ENCODE results near the gene RRAS.

DNA sequence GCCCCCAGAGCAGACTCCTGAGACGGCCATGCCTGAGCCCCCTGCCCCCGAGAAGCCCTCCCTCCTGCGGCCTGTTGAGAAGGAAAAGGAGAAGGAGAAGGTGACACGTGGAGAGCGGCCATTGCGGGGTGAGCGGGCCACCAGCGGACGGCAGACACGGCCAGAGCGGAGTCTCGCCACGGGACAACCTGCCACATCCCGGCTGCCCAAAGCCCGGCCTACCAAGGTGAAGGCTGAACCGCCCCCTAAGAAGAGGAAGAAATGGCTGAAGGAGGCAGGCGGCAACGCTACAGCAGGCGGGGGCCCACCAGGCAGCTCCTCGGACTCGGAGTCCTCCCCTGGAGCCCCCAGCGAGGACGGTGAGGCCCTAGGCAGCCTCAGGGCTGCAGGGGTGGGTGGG lies 24.1 kb downstream of the RRAS start:
- TF ChIP-seq, protein P1, sequence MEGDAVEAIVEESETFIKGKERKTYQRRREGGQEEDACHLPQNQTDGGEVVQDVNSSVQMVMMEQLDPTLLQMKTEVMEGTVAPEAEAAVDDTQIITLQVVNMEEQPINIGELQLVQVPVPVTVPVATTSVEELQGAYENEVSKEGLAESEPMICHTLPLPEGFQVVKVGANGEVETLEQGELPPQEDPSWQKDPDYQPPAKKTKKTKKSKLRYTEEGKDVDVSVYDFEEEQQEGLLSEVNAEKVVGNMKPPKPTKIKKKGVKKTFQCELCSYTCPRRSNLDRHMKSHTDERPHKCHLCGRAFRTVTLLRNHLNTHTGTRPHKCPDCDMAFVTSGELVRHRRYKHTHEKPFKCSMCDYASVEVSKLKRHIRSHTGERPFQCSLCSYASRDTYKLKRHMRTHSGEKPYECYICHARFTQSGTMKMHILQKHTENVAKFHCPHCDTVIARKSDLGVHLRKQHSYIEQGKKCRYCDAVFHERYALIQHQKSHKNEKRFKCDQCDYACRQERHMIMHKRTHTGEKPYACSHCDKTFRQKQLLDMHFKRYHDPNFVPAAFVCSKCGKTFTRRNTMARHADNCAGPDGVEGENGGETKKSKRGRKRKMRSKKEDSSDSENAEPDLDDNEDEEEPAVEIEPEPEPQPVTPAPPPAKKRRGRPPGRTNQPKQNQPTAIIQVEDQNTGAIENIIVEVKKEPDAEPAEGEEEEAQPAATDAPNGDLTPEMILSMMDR (IDR thresholded peaks at IDR 0.05) = no peak
- TF ChIP-seq POLR2A (IDR thresholded peaks at IDR 0.05) = no peak

Data from right lobe of liver (tissue), 4 donors.